GM19023 (cell line): Measurements from ENCODE around the gene SWAP70.

Experiments used
- ATAC-seq: cut with Tn5 transposase; IDR thresholded peaks from one replicate; pipeline ENCODE4 v1.9.1; 2021; ENCODE audit warnings: mild to moderate bottlenecking, moderate library complexity; ENCODE audit not compliant: unreplicated experiment

Gene SWAP70

DNA sequence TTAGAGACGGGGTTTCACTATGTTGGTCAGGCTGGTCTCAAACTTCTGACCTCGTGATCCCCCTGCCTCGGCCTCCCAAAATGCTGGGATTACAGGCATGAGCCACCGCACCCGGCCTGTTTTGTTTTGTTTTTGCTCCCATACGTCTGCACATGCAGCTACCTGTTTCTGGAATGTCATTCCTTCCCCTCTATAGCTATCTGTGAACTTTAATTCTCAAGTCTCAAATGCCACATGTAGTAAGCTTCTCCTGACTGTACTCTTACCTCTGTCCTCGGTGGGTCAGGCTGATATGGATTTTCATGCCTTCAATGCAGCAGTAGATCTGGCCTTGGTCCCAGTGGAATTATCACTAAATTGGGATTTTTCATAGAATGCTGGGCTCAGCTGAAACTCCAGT, 12.4 kb upstream of the SWAP70 start:
- ATAC-seq: no peak

DNA sequence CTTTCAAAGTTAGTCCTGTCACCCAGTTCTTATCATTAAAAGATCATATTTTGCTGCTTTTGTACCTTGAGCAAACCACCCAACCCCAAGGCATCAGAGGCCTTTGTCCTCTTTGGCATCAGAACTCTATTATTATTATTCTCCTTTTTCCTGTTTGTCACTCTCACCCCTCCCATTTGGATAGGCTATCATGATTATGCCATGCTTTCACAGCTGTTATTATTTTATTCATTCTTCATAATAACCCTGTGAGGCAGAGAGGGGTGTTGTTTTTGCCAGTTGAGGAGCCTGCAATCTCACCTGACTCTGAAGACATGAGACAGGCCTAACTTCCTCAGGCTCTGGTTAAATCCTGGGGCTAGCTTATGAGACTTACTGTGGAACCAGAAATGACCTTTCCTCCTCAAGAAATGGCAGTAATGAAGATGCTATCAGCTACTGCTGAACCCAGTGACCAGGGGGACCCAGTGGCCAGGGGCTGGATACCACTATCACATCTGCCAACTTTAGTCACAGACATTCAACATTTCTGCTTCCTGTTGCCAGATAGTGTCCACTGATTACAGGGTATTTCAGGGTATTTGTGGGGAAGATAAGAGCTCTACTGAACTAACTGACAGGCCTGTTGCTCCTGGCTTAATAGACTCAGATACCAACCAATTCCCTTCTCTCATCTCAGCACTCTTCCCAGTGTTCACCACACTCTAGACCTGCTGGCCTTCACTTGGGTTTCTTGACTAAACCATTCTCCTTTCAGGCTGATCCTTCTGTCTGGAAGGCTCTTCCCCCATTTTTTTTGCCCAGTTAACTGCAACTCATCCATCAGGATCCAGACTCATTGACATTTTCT, 11.8 kb upstream of the SWAP70 start:
- ATAC-seq: no peak

- no peak for ATAC-seq
Observed at GRCh38 chr11:9653871-9654270, 10.0 kb upstream of the SWAP70 start.

- no peak for ATAC-seq
Observed at GRCh38 chr11:9656864-9657263, 7.0 kb upstream of the SWAP70 start.

DNA sequence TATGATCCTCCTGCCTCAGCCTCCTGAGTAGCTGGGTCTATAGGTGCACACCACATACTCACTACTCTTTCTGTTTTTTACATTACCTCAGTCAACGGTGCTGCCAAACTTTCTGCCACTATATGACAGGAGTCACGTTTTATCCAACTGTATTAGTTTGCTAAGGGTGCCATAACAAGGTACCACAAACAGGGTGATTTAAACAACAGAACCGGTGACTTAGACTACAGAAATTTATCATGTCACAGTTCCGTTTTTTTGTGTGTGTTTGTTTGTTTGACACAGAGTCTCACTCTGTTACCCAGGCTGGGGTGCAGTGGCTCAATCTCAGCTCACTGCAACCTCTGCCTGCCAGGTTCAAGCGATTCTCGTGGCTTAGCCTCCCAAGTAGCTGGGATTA, 6.3 kb upstream of the SWAP70 start:
- no peak for ATAC-seq

DNA sequence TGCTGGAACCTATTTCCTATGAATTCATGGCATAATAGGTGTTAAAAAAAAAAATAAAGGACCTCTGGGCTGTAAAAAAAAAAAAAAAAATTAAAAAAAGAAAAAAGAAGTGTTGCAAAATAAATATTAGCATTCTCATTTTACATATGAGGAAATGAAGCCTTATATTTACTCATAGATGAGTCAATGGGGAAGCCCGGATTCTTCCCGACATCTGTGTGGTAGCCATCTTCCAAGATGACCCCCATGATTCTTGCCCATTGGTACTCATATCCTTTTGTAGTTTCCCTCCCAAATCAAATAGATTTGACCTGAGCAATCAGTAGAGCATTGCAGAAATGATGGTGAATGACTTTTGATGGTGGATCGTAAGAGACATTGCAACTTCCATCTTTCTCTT, 3.0 kb upstream of the SWAP70 start:
- no peak for ATAC-seq

- no peak for ATAC-seq
Observed at GRCh38 chr11:9662273-9662672, 1.6 kb upstream of the SWAP70 start.

DNA sequence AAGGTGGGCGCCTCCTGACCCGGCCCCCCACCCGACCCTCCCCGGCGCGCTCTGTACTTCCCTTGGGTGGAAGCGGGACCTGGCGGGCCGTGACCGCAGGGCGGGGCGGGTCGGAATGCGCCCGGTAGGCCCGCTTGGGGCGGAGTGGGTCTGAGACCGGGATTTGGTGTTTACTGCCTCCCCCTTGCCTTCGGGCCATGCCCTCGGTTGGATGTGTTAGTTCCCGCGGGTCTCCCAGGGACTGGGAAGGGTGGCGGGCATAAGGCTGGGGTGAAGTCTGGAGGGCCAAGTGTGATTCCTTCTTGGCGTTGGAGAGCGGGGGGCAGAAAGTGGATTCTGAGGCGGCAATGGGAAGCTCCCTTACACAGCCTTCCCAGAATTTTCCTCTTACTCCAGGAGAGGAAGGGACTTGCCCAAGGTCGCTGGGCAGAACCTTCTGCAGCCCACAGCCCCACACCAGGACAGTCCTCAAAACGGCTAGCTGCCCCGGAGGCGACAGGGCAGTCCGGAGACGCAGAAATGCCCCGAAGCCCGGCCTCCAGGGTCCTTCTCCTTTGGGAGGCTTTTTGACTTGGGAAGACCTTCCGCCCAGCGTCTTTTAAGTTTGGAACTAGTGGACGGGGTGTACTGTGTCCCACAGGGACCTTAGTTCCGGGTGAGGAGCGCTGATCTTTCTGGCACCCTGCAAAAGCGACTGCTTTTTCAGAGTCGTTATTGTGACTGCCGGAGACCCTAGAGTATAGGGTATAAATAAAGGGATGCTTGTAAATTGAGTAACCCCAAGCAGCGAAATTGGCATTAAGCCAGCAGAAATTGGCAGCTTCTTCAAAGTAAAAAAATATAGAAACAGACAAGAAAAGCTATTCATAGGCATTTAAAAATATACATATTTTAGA, 647 bp downstream of the SWAP70 start:
- ATAC-seq: peak; percentile 51

DNA sequence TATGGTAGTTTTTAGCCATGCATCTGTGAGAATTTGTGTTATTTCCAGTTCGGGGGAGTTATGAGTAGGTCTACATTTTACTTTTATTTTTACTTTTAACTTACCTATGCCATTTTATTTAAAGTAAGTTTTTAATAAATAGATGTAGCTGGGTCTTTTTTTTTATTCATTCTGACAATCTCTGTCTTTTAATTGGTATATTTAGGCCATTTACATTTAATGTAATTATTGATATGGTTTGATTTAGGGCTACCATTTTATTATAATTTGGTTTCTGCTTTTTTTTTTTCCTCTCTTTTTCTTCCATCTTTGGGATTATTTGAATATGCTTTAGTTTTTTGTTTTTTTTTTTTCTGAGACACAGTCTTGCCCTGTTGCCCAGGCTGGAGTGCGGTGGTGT, 1.9 kb downstream of the SWAP70 start:
- no peak for ATAC-seq

- ATAC-seq: no peak
Observed at GRCh38 chr11:9669954-9670353, 6.1 kb downstream of the SWAP70 start.

DNA sequence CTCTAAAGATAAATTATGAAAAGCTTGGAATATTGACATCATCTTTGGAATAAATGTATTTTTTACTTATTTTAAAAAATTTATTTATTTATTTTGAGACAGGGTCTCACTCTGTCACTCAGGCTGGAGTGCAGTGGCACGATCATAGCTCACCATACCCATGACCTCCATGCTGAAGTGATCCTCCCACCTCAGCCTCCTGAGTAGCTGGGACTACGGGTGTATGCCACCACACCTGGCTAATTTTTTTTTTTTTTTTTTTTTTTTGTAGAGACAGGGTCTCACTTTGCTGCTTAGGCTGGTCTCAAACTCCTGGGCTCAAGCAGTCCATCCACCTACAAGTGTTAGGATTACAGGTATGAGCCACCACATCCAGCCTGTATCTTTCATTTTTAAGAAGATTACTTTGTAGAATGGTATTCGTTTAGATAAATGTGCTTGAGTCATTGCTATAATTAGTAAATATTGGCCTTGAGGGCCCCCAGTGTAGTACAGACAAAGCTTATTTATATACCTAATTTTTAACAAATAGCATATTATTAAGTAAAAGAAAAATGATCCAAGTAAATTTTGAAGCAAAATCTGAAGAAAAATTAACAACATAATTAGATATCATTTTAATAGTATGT, 8.5 kb downstream of the SWAP70 start:
- ATAC-seq: no peak

DNA sequence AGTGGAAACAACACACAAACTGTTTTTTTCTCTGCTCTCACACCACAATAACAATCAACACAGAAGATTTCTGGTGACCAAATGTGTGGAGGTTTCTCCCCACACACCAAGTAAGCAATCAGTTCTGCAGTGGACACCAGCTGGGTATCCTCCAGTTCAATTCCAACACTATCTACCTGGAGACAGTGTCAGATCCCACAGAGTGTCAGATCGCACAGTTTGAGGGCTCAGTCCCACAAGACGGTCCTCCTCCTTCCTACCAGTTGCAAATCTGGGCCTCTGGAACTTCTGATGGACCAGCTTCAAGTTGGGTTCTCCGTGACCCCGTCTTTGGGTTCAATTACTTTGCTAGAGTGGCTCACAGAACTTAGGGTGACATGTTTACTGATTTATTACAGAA, 9.0 kb downstream of the SWAP70 start:
- no peak for ATAC-seq

- ATAC-seq: no peak
Observed at GRCh38 chr11:9675691-9676090, 11.8 kb downstream of the SWAP70 start.

DNA sequence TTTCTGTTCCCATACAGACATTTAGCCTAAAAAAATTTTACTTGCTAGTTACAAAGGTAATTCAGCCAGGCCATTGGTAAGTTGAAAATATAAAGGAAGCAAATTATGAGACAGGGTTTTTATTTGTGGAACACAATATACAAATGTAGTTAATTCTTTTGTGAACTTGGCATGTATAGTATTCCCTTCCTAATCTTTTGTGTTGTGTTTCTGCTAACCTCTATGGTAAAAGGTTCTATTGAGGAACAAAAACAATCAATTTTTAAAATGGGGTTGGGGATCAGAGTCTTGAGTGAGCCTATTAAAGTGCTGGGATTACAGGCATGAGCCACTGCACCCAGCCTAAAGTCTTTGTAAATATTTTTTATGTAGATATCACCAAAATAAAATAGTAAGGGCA, 14.1 kb downstream of the SWAP70 start:
- no peak for ATAC-seq

DNA sequence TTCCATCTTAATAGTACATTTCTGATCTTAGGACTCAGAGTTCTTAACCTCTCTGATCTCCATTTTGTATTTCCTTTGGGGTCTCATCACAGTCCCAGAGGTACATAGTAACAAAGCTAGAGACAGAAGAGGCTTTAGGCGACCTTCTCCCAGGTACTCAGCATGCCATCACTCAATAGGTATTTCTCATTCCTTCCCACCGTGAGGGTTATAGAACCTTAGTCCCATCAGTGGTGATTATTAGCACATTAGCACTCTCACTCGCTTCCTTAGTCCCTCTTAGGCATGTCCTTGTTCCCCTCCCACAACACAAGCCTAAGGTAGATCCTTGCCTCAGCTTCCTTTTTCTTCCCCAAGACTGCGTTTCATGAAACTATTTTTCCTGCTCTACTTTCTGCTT, 14.7 kb downstream of the SWAP70 start:
- ATAC-seq: no peak

GRCh38 chr11:9680028-9680427, 16.2 kb downstream of the SWAP70 start:
- no peak for ATAC-seq

- ATAC-seq: no peak
Observed at GRCh38 chr11:9681583-9682372, 17.9 kb downstream of the SWAP70 start.

- ATAC-seq: no peak
Observed at GRCh38 chr11:9687711-9688477, 24.0 kb downstream of the SWAP70 start.

DNA sequence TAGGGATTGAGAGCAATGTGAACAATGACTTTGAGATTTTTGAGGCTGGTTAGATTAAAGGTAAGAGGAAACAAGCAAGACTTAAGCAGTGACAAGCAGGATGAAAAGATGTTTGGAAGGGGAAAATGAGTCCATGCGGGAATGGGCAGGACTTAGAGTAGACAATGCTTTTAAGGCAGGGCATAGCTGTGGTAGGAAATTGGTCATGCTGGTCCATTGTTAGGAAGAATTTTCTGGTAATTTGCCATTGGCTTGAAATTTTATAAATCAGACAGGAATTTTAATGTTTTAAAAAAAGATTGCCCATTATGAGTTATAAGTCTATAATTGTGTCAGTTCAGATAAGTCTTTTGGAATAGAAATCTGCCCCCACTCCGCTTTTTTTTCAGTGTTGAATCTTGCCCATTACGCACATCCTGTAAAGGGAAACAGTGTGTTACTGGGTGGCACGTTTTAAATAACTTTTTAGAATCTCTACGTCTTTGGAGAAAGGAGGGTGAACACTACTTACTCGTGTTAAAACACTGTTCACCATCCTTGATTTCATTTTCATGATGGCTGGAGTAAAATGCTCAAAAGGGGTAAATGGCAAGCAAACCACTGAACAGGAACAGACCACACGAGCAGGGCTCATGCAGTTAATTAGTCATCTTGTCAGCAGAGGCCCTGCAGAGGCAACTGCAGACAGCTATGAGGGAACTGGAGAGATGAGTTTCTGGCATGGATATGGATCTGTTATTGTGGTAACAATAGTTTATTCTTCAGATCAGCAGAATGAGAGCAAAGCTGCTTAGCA, 25.0 kb downstream of the SWAP70 start:
- ATAC-seq: peak; percentile 85
